HG03457 (cell line): ENCODE data around the gene SPNS3.

Experiments
- ATAC-seq: cut with Tn5 transposase; IDR thresholded peaks from one replicate; pipeline ENCODE4 v1.9.1; 2021; ENCODE audit warnings: moderate number of reproducible peaks; ENCODE audit not compliant: unreplicated experiment

SPNS3 gene

GRCh38 chr17:4426499-4427208 is 7.1 kb upstream of the SPNS3 start:
- ATAC-seq, result no peak

GRCh38 chr17:4427505-4427904 is 6.2 kb upstream of the SPNS3 start:
- ATAC-seq, result no peak

GRCh38 chr17:4436381-4436780 is 2.6 kb downstream of the SPNS3 start:
- no peak for ATAC-seq

GRCh38 chr17:4436846-4437245 is 3.1 kb downstream of the SPNS3 start:
- ATAC-seq, result no peak

GRCh38 chr17:4438162-4438944 is 4.6 kb downstream of the SPNS3 start:
- ATAC-seq, result no peak

GRCh38 chr17:4440021-4440420 is 6.3 kb downstream of the SPNS3 start:
- ATAC-seq, result no peak

- no peak for ATAC-seq
These were observed 7.2 kb downstream of the SPNS3 start for GRCh38 chr17:4440690-4441686.

GRCh38 chr17:4442582-4442981 is 8.8 kb downstream of the SPNS3 start:
- no peak for ATAC-seq

GRCh38 chr17:4443476-4443875 is 9.7 kb downstream of the SPNS3 start:
- ATAC-seq, result no peak

GRCh38 chr17:4444782-4445473 is 11.2 kb downstream of the SPNS3 start:
- ATAC-seq, result no peak

GRCh38 chr17:4445731-4446130 is 12.0 kb downstream of the SPNS3 start:
- no peak for ATAC-seq

GRCh38 chr17:4446326-4447071 is 12.8 kb downstream of the SPNS3 start:
- ATAC-seq, result no peak

GRCh38 chr17:4448197-4448980 is 14.6 kb downstream of the SPNS3 start:
- ATAC-seq, result no peak

GRCh38 chr17:4449736-4450135 is 16.0 kb downstream of the SPNS3 start:
- no peak for ATAC-seq

- no peak for ATAC-seq
These were observed 17.1 kb downstream of the SPNS3 start for GRCh38 chr17:4450710-4451316.

- no peak for ATAC-seq
These were observed 20.3 kb downstream of the SPNS3 start for GRCh38 chr17:4453812-4454591.

GRCh38 chr17:4460661-4461060 is 26.9 kb downstream of the SPNS3 start:
- no peak for ATAC-seq
